ENCODE measurements around the gene PRRC2B.
"Not testable (repeated sequence)": the region's sequence is repeated elsewhere in the genome, so short reads cannot be mapped to it uniquely, and the experiment has no call there.

The PRRC2B gene

GRCh38 chr9:131442351-131442750 is 48.5 kb downstream of the PRRC2B start:
- peaks cover 95% of the 10 kb centered on the region for H3K36me3 ChIP-seq (replicated peaks)
- no peaks in the 10 kb centered on the region for H3K27me3 ChIP-seq (ENCODE audit: low read depth)
- H3K4me3 ChIP-seq, result no peak overlapping the region
- in situ Hi-C loops (cut with MboI; ENCODE audit: low sequenced_read_pairs), result no loop called here
- H3K4me1 ChIP-seq, result peaks cover 1% of the 10 kb centered on the region
- no peak for DNase-seq (ENCODE audit: low spot score in 2 of 2)
- H3K9me3 ChIP-seq, result no peaks in the 10 kb centered on the region

GRCh38 chr9:131443648-131444047 is 49.8 kb downstream of the PRRC2B start:
- DNase-seq (ENCODE audit: low spot score in 2 of 2), result no peak
- peaks cover 93% of the 10 kb centered on the region for H3K36me3 ChIP-seq (replicated peaks)
- no peaks in the 10 kb centered on the region for H3K9me3 ChIP-seq
- no peaks in the 10 kb centered on the region for H3K27me3 ChIP-seq (ENCODE audit: low read depth)
- H3K4me1 ChIP-seq, result no peaks in the 10 kb centered on the region
- in situ Hi-C loops (cut with MboI; ENCODE audit: low sequenced_read_pairs), result no loop called here
- H3K4me3 ChIP-seq, result no peak overlapping the region

GRCh38 chr9:131446276-131446675 is 52.4 kb downstream of the PRRC2B start:
- H3K4me3 ChIP-seq, result no peak overlapping the region
- in situ Hi-C loops (cut with MboI; ENCODE audit: low sequenced_read_pairs), result no loop called here
- H3K27me3 ChIP-seq (ENCODE audit: low read depth), result no peaks in the 10 kb centered on the region
- 0 out of 2 replicates have a peak, but pooled peaks cover 4% of the 10 kb centered on the region for H3K4me1 ChIP-seq
- DNase-seq (ENCODE audit: low spot score in 2 of 2), result no peak
- no peaks in the 10 kb centered on the region for H3K9me3 ChIP-seq
- peaks cover 95% of the 10 kb centered on the region for H3K36me3 ChIP-seq (replicated peaks)

- no peaks in the 10 kb centered on the region for H3K27me3 ChIP-seq (ENCODE audit: low read depth)
- no peaks in the 10 kb centered on the region for H3K9me3 ChIP-seq
- H3K4me3 ChIP-seq, result no peak overlapping the region
- peaks cover 91% of the 10 kb centered on the region for H3K36me3 ChIP-seq (replicated peaks)
- no peak for DNase-seq (ENCODE audit: low spot score in 2 of 2)
- H3K4me1 ChIP-seq, result 0 out of 2 replicates have a peak, but pooled peaks cover 4% of the 10 kb centered on the region
- in situ Hi-C loops (cut with MboI; ENCODE audit: low sequenced_read_pairs), result no loop called here
Observed at GRCh38 chr9:131447148-131447547, 53.3 kb downstream of the PRRC2B start.

- H3K4me3 ChIP-seq, result no peak overlapping the region
- no peaks in the 10 kb centered on the region for H3K27me3 ChIP-seq (ENCODE audit: low read depth)
- H3K9me3 ChIP-seq, result no peaks in the 10 kb centered on the region
- in situ Hi-C loops (cut with MboI; ENCODE audit: low sequenced_read_pairs), result no loop called here
- H3K36me3 ChIP-seq (replicated peaks), result peaks cover 90% of the 10 kb centered on the region
- H3K4me1 ChIP-seq, result peaks cover 4% of the 10 kb centered on the region; the same call in 1 of the 2 replicates
- DNase-seq (ENCODE audit: low spot score in 2 of 2), result no peak
Observed at GRCh38 chr9:131447600-131447999, 53.7 kb downstream of the PRRC2B start.

- no peak for DNase-seq (ENCODE audit: low spot score in 2 of 2)
- peaks cover 92% of the 10 kb centered on the region for H3K36me3 ChIP-seq (replicated peaks)
- no peaks in the 10 kb centered on the region for H3K27me3 ChIP-seq (ENCODE audit: low read depth)
- no peak overlapping the region for H3K4me3 ChIP-seq
- in situ Hi-C loops (cut with MboI; ENCODE audit: low sequenced_read_pairs), result no loop called here
- H3K9me3 ChIP-seq, result no peaks in the 10 kb centered on the region
- H3K4me1 ChIP-seq, result peaks cover 4% of the 10 kb centered on the region; the same call in 1 of the 2 replicates
Observed at GRCh38 chr9:131448818-131449217, 54.9 kb downstream of the PRRC2B start.

GRCh38 chr9:131449276-131449675 is 55.4 kb downstream of the PRRC2B start:
- in situ Hi-C loops (cut with MboI; ENCODE audit: low sequenced_read_pairs), result no loop called here
- no peak for DNase-seq (ENCODE audit: low spot score in 2 of 2)
- Histone ChIP-seq H3K9me3 (no peaks in the 10 kb centered on the region), H3K4me3 (no peak overlapping the region), H3K27me3 (ENCODE audit: low read depth) (no peaks in the 10 kb centered on the region), H3K36me3 (replicated peaks) (peaks cover 92% of the 10 kb centered on the region), H3K4me1 (peaks cover 4% of the 10 kb centered on the region; the same call in 1 of the 2 replicates)

GRCh38 chr9:131454028-131454427 is 60.1 kb downstream of the PRRC2B start:
- H3K36me3 ChIP-seq (replicated peaks), result peaks cover 93% of the 10 kb centered on the region
- peak in 1 of 2 experiments; percentile 17 for DNase-seq (ENCODE audit: low spot score in 2 of 2)
- in situ Hi-C loops (cut with MboI; ENCODE audit: low sequenced_read_pairs), result no loop called here

GRCh38 chr9:131455655-131456054 is 61.8 kb downstream of the PRRC2B start:
- H3K9me3 ChIP-seq; DNase-seq (ENCODE audit: low spot score in 2 of 2); H3K27me3 ChIP-seq (ENCODE audit: low read depth); H3K4me1 ChIP-seq; in situ Hi-C loops (cut with MboI; ENCODE audit: low sequenced_read_pairs); H3K4me3 ChIP-seq: not testable (repeated sequence)
- peaks cover 92% of the 10 kb centered on the region for H3K36me3 ChIP-seq (replicated peaks)

More at GRCh38 chr9:131454028-131454427, 60.1 kb downstream of the PRRC2B start:
- no peaks in the 10 kb centered on the region for H3K9me3 ChIP-seq
- H3K4me3 ChIP-seq, result no peak overlapping the region
- no peaks in the 10 kb centered on the region for H3K27me3 ChIP-seq (ENCODE audit: low read depth)
- peaks cover under 1% of the 10 kb centered on the region; the same call in 1 of the 2 replicates for H3K4me1 ChIP-seq

- no peak overlapping the region for H3K4me3 ChIP-seq
- H3K27me3 ChIP-seq (ENCODE audit: low read depth), result no peaks in the 10 kb centered on the region
- no peaks in the 10 kb centered on the region for H3K9me3 ChIP-seq
- H3K4me1 ChIP-seq, result no peaks in the 10 kb centered on the region; the same call in 1 of the 2 replicates
- DNase-seq (ENCODE audit: low spot score in 2 of 2), result no peak
- peaks cover 95% of the 10 kb centered on the region for H3K36me3 ChIP-seq (replicated peaks)
- in situ Hi-C loops (cut with MboI; ENCODE audit: low sequenced_read_pairs), result no loop called here
Observed at GRCh38 chr9:131457746-131458145, 63.9 kb downstream of the PRRC2B start.

GRCh38 chr9:131459056-131459455 is 65.2 kb downstream of the PRRC2B start:
- no peaks in the 10 kb centered on the region for H3K27me3 ChIP-seq (ENCODE audit: low read depth)
- no peaks in the 10 kb centered on the region for H3K9me3 ChIP-seq
- no peak overlapping the region for H3K4me3 ChIP-seq
- no peaks in the 10 kb centered on the region for H3K4me1 ChIP-seq
- DNase-seq (ENCODE audit: low spot score in 2 of 2), result no peak
- in situ Hi-C loops (cut with MboI; ENCODE audit: low sequenced_read_pairs), result no loop called here
- H3K36me3 ChIP-seq (replicated peaks), result peaks cover 95% of the 10 kb centered on the region

GRCh38 chr9:131461166-131461565 is 67.3 kb downstream of the PRRC2B start:
- Histone ChIP-seq H3K4me1 (no peaks in the 10 kb centered on the region), H3K9me3 (no peaks in the 10 kb centered on the region), H3K4me3 (no peak overlapping the region), H3K36me3 (replicated peaks) (peaks cover 97% of the 10 kb centered on the region), H3K27me3 (ENCODE audit: low read depth) (no peaks in the 10 kb centered on the region)
- in situ Hi-C loops (cut with MboI; ENCODE audit: low sequenced_read_pairs), result no loop called here
- DNase-seq (ENCODE audit: low spot score in 2 of 2), result no peak

- in situ Hi-C loops (cut with MboI; ENCODE audit: low sequenced_read_pairs), result no loop called here
- Histone ChIP-seq H3K27me3 (ENCODE audit: low read depth) (no peaks in the 10 kb centered on the region), H3K4me1 (no peaks in the 10 kb centered on the region), H3K4me3 (no peak overlapping the region), H3K9me3 (no peaks in the 10 kb centered on the region), H3K36me3 (replicated peaks) (peaks cover 97% of the 10 kb centered on the region)
- no peak for DNase-seq (ENCODE audit: low spot score in 2 of 2)
Observed at GRCh38 chr9:131464354-131465000, 70.6 kb downstream of the PRRC2B start.

GRCh38 chr9:131465401-131465800 is 71.5 kb downstream of the PRRC2B start:
- in situ Hi-C loops (cut with MboI; ENCODE audit: low sequenced_read_pairs), result no loop called here
- Histone ChIP-seq H3K4me3 (no peak overlapping the region), H3K36me3 (replicated peaks) (peaks cover 98% of the 10 kb centered on the region), H3K27me3 (ENCODE audit: low read depth) (no peaks in the 10 kb centered on the region), H3K4me1 (no peaks in the 10 kb centered on the region), H3K9me3 (no peaks in the 10 kb centered on the region)
- DNase-seq (ENCODE audit: low spot score in 2 of 2), result no peak

Data from HAP-1 (cell line).